GM23338 (cell line): ENCODE data around the gene TIMM22. TPM values are rescaled to one million over a fixed set of nuclear protein-coding genes. Genes with fewer than 3 reads are reported as not detected.

Experiments
- ATAC-seq: fragments of 200-7000 bp; cut with Tn5 transposase; 3 replicates; pipeline ENCODE4 v1.9.1; 2020
- DNase-seq: peaks from one replicate; pipeline ENCODE4 v3.0.0-alpha.2; 2015; ENCODE audit warnings: low spot score
- H2AFZ ChIP-seq: fragments of 200-600 bp; sonication (generic); 2 replicates; pipeline ENCODE4 v1.8.0; 2016; ENCODE audit warnings: antibody characterized with exemption, mild to moderate bottlenecking, moderate library complexity
- H3F3A ChIP-seq: fragments of 200-600 bp; sonication (generic); replicated peaks from 2 replicates; pipeline ENCODE4 v1.8.0; 2017; ENCODE audit warnings: antibody characterized with exemption, mixed run types, low read depth
- H3K27ac ChIP-seq: fragments of 200-600 bp; sonication (generic); 2 replicates; pipeline ENCODE4 v1.6.1; 2016; ENCODE audit warnings: low read depth
- H3K27me3 ChIP-seq: fragments of 200-600 bp; sonication (generic); 2 replicates; pipeline ENCODE4 v1.8.0; 2016; ENCODE audit warnings: mild to moderate bottlenecking, mixed run types, moderate library complexity; ENCODE audit not compliant: insufficient read depth
- H3K36me3 ChIP-seq: fragments of 200-600 bp; sonication (generic); 2 replicates; pipeline ENCODE4 v1.8.0; 2016; ENCODE audit warnings: mild to moderate bottlenecking; ENCODE audit not compliant: insufficient read depth
- H3K4me1 ChIP-seq: fragments of 200-600 bp; sonication (generic); 2 replicates; pipeline ENCODE4 v1.8.0; 2016; ENCODE audit warnings: mild to moderate bottlenecking, moderate library complexity; ENCODE audit not compliant: insufficient read depth
- H3K4me2 ChIP-seq: fragments of 200-600 bp; sonication (generic); 2 replicates; pipeline ENCODE4 v1.7.1; 2017; ENCODE audit warnings: mixed run types
- H3K4me3 ChIP-seq: fragments of 200-600 bp; sonication (generic); 2 replicates; pipeline ENCODE4 v1.6.1; 2016; ENCODE audit warnings: mixed run types
- H3K79me2 ChIP-seq: fragments of 200-600 bp; sonication (generic); replicated peaks from 2 replicates; pipeline ENCODE4 v1.8.0; 2017; ENCODE audit warnings: mild to moderate bottlenecking; ENCODE audit not compliant: insufficient read depth
- H3K9me2 ChIP-seq: fragments of 200-600 bp; sonication (generic); 2 replicates; pipeline ENCODE4 v1.8.0; 2017; ENCODE audit not compliant: insufficient read depth
- H4K20me1 ChIP-seq: fragments of 200-600 bp; sonication (generic); replicated peaks from 2 replicates; pipeline ENCODE4 v1.8.0; 2017; ENCODE audit warnings: mild to moderate bottlenecking; ENCODE audit not compliant: insufficient read depth
- H3K27ac Mint-ChIP-seq: 2 replicates; pipeline ENCODE4 v1.8.0; 2020; ENCODE audit warnings: inconsistent platforms, mild to moderate bottlenecking, moderate library complexity, mixed read lengths
- H3K27me3 Mint-ChIP-seq: 3 replicates; pipeline ENCODE4 v1.8.0; 2022; ENCODE audit warnings: low read depth, mild to moderate bottlenecking, moderate library complexity, mixed read lengths, inconsistent platforms; ENCODE audit not compliant: insufficient read depth, poor library complexity
- H3K36me3 Mint-ChIP-seq: 3 replicates; pipeline ENCODE4 v1.8.0; 2021; ENCODE audit warnings: low read depth, mild to moderate bottlenecking, inconsistent platforms, moderate library complexity, mixed read lengths
- H3K4me1 Mint-ChIP-seq: 3 replicates; pipeline ENCODE4 v1.8.0; 2020; ENCODE audit warnings: mild to moderate bottlenecking, inconsistent platforms, mixed read lengths
- H3K4me3 Mint-ChIP-seq: 3 replicates; pipeline ENCODE4 v1.8.0; 2021; ENCODE audit warnings: moderate library complexity, mild to moderate bottlenecking, inconsistent platforms, mixed read lengths
- H3K9me3 Mint-ChIP-seq: 3 replicates; pipeline ENCODE4 v1.8.0; 2020; ENCODE audit warnings: moderate library complexity, mild to moderate bottlenecking, inconsistent platforms, mixed read lengths
- CTCF ChIP-seq, 2 experiments: fragments of 200-600 bp in 1 of 2; sonication (generic) in 1 of 2; conservative IDR thresholded peaks; 2 replicates each; pipeline versions ENCODE4 v1.5.1 to v1.6.1; 2016 to 2017; ENCODE audit warnings: antibody characterized with exemption in 2 of 2, low read depth in 2 of 2, mild to moderate bottlenecking in 2 of 2, moderate library complexity in 1 of 2
- EZH2 ChIP-seq: fragments of 200-600 bp; sonication (generic); IDR thresholded peaks from one replicate; pipeline ENCODE4 v1.8.0; 2017; ENCODE audit warnings: antibody characterized with exemption, mild to moderate bottlenecking, low read depth; ENCODE audit not compliant: unreplicated experiment
- EZH2phosphoT487 ChIP-seq: fragments of 200-600 bp; sonication (generic); IDR thresholded peaks from one replicate; pipeline ENCODE4 v1.8.1; 2018; ENCODE audit warnings: antibody characterized with exemption; ENCODE audit not compliant: unreplicated experiment
- JUNB ChIP-seq: IDR thresholded peaks from one replicate; pipeline ENCODE4 v1.6.1; 2016; ENCODE audit warnings: antibody characterized with exemption; ENCODE audit not compliant: unreplicated experiment
- POLR2AphosphoS5 ChIP-seq: IDR thresholded peaks from 2 replicates; pipeline ENCODE4 v1.6.1; 2016; ENCODE audit warnings: antibody characterized with exemption, low read depth
- STAT1 ChIP-seq: IDR thresholded peaks from one replicate; pipeline ENCODE4 v1.6.1; 2016; ENCODE audit warnings: antibody characterized with exemption; ENCODE audit not compliant: unreplicated experiment
- ZNF114 ChIP-seq: fragments of 250-450 bp; sonication (Bioruptor Pico); IDR thresholded peaks from 2 replicates; pipeline ENCODE4 v1.5.0; 2020; ENCODE audit warnings: mild to moderate bottlenecking, moderate library complexity
- ZNF462 ChIP-seq: fragments of 250-450 bp; sonication (Bioruptor Pico); IDR thresholded peaks from 2 replicates; pipeline ENCODE4 v1.5.0; 2020; ENCODE audit warnings: mild to moderate bottlenecking, moderate library complexity
- polyA plus RNA-seq: library from polyadenylated mRNA; unstranded; fragments of >200 nt; fragmentation: Nextera tagmentation; extraction: Ambion mirVana; gene quantifications from 2 replicates; pipeline ENCODE4 v1.2.1, GENCODE V29; 2016
- total RNA-seq: library from RNA; depleted of rRNA; stranded (reverse); fragments of >200 nt; shearing (Covaris generic); gene quantifications from 2 replicates; pipeline ENCODE4 v1.2.3, GENCODE V29; 2014

TIMM22 gene
- total and polyA plus RNA-seq, 2 experiments from 2014 or later, result 21.9 to 24.4 TPM

GRCh38 chr17:1004769-1005295 lies 7.9 kb downstream of the TIMM22 start:
- H3F3A ChIP-seq, result peaks cover 12% of the 10 kb centered on the region; the same call in 1 of the 2 replicates
- 0 out of 2 replicates have a peak overlapping the region, but pooled peaks have one; percentile 63 for H3K27ac ChIP-seq
- no peaks in the 10 kb centered on the region for H3K27me3 ChIP-seq
- Mint-ChIP-seq H3K9me3 (no peaks in the 10 kb centered on the region; the same call in 2 of the 3 replicates), H3K4me3 (no peak overlapping the region), H3K4me1 (peaks cover 16% of the 10 kb centered on the region), H3K36me3 (peaks cover 41% of the 10 kb centered on the region), H3K27ac (peak overlapping the region; percentile 87), H3K27me3 (peaks cover 5% of the 10 kb centered on the region)
- no peaks in the 10 kb centered on the region; the same call in 1 of the 2 replicates for H3K79me2 ChIP-seq
- H3K4me2 ChIP-seq, result no peak overlapping the region
- H3K9me2 ChIP-seq, result no peaks in the 10 kb centered on the region
- H3K4me1 ChIP-seq, result no peaks in the 10 kb centered on the region
- H3K4me3 ChIP-seq, result no peak overlapping the region
- no peak overlapping the region for H2AFZ ChIP-seq
- DNase-seq (no peak), ATAC-seq (peak; percentile 11; the same call in 1 of the 3 replicates)
- H4K20me1 ChIP-seq, result peaks cover 16% of the 10 kb centered on the region
- peaks cover 18% of the 10 kb centered on the region; the same call in 1 of the 2 replicates for H3K36me3 ChIP-seq
- no peak for TF ChIP-seq EZH2
- TF ChIP-seq CTCF (conservative IDR thresholded peaks at IDR 0.05; ENCODE audit: low read depth in 2 of 2), result no peak
- TF ChIP-seq ZNF114 (CRISPR knock-in tag), result no peak

GRCh38 chr17:1005361-1005946 lies 8.5 kb downstream of the TIMM22 start:
- Mint-ChIP-seq H3K4me3 (no peak overlapping the region), H3K36me3 (peaks cover 37% of the 10 kb centered on the region), H3K27ac (peak overlapping the region; percentile 87), H3K4me1 (peaks cover 16% of the 10 kb centered on the region), H3K9me3 (no peaks in the 10 kb centered on the region; the same call in 2 of the 3 replicates), H3K27me3 (peaks cover 5% of the 10 kb centered on the region)
- Histone ChIP-seq H3F3A (peaks cover 12% of the 10 kb centered on the region; the same call in 1 of the 2 replicates), H3K4me2 (no peak overlapping the region), H3K36me3 (peaks cover 12% of the 10 kb centered on the region; the same call in 1 of the 2 replicates), H3K79me2 (no peaks in the 10 kb centered on the region; the same call in 1 of the 2 replicates), H3K27me3 (no peaks in the 10 kb centered on the region), H2AFZ (no peak overlapping the region), H3K4me1 (no peaks in the 10 kb centered on the region), H3K27ac (0 out of 2 replicates have a peak overlapping the region, but pooled peaks have one; percentile 63), H4K20me1 (peaks cover 15% of the 10 kb centered on the region), H3K9me2 (no peaks in the 10 kb centered on the region), H3K4me3 (no peak overlapping the region)
- DNase-seq, result no peak
- no peak for ATAC-seq
- no peak for TF ChIP-seq STAT1
- no peak for TF ChIP-seq POLR2AphosphoS5
- no peak for TF ChIP-seq EZH2
- TF ChIP-seq ZNF114 (CRISPR knock-in tag), result no peak
- no peak for TF ChIP-seq EZH2phosphoT487
- no peak for TF ChIP-seq CTCF (conservative IDR thresholded peaks at IDR 0.05; ENCODE audit: low read depth in 2 of 2)
- TF ChIP-seq JUNB, result no peak
- TF ChIP-seq ZNF462 (CRISPR knock-in tag), result no peak
